Measurements from ENCODE around the gene SMARCAL1.

DNA sequence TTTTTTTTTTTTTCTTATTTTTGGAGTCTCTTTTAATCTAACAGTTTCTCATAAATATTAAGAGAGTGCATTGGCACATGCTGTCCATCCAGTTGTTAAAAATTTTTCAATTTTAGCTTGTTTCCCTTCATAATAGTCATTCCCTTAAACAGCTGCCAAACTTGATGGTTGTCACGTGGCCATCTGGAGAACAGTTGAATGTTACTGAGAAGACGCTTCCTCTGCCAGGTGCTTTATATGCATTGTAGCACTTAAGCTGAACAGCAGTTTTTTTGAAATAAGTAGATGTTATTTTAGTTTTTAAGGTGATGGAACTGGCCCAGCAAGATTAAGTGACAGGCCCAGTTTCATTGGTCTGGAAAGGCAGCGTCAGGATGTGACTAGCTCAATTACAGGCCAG is 3.3 kb downstream of the SMARCAL1 start:
- TF ChIP-seq, protein P1, sequence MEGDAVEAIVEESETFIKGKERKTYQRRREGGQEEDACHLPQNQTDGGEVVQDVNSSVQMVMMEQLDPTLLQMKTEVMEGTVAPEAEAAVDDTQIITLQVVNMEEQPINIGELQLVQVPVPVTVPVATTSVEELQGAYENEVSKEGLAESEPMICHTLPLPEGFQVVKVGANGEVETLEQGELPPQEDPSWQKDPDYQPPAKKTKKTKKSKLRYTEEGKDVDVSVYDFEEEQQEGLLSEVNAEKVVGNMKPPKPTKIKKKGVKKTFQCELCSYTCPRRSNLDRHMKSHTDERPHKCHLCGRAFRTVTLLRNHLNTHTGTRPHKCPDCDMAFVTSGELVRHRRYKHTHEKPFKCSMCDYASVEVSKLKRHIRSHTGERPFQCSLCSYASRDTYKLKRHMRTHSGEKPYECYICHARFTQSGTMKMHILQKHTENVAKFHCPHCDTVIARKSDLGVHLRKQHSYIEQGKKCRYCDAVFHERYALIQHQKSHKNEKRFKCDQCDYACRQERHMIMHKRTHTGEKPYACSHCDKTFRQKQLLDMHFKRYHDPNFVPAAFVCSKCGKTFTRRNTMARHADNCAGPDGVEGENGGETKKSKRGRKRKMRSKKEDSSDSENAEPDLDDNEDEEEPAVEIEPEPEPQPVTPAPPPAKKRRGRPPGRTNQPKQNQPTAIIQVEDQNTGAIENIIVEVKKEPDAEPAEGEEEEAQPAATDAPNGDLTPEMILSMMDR (IDR thresholded peaks at IDR 0.05), result no peak
- no peak for TF ChIP-seq POLR2AphosphoS5 (IDR thresholded peaks at IDR 0.05; ENCODE audit: low read depth, low read length)
- no peak for TF ChIP-seq TCF7L2 (IDR thresholded peaks at IDR 0.05; ENCODE audit: low read depth, low read length)
- no peak for TF ChIP-seq SIN3A (IDR thresholded peaks at IDR 0.05; ENCODE audit: borderline replicate concordance, insufficient read depth, low read depth, low read length)
